Stimulated activated naive B cell treated with anti-CD40 and anti-IgM and Interleukin-4, amounts not matched to agents 10 μg/mL and 1 μg/mL and 100 μg/mL, for 72 hours (primary cell): ENCODE data around the gene SLC4A4.

Experiments used
- ATAC-seq, 2 donors: fragments of 150-1000 bp; cut with Tn5 transposase; replicated peaks; 2 replicates each; pipeline ENCODE4 v1.10.0; 2021; ENCODE audit warnings: moderate library complexity in 1 of 2
- DNase-seq: peaks from one replicate; pipeline ENCODE4 v3.0.0; 2021
- H3K27ac Mint-ChIP-seq: one replicate; pipeline ENCODE4 v1.8.0; 2022; ENCODE audit warnings: mild to moderate bottlenecking, mixed read lengths
- H3K27me3 Mint-ChIP-seq, 2 donors: one replicate each; pipeline ENCODE4 v1.8.0; 2022; ENCODE audit warnings: mixed read lengths in 2 of 2
- H3K36me3 Mint-ChIP-seq, 2 donors: one replicate each; pipeline ENCODE4 v1.8.0; 2022; ENCODE audit warnings: mixed read lengths in 2 of 2, mild to moderate bottlenecking in 1 of 2
- H3K4me1 Mint-ChIP-seq, 2 donors: one replicate each; pipeline ENCODE4 v1.8.0; 2022; ENCODE audit warnings: mixed read lengths in 2 of 2, mild to moderate bottlenecking in 1 of 2
- H3K4me3 Mint-ChIP-seq, 2 donors: one replicate each; pipeline ENCODE4 v1.8.0; 2022; ENCODE audit warnings: mild to moderate bottlenecking in 2 of 2, mixed read lengths in 2 of 2, moderate library complexity in 1 of 2
- H3K9me3 Mint-ChIP-seq, 2 donors: one replicate each; pipeline ENCODE4 v1.8.0; 2022; ENCODE audit warnings: mixed read lengths in 2 of 2, mild to moderate bottlenecking in 1 of 2

The SLC4A4 gene

GRCh38 chr4:71449878-71450277, 111.1 kb downstream of the SLC4A4 start:
- Mint-ChIP-seq H3K27ac (no peak overlapping the region), H3K36me3 (no peaks in the 10 kb centered on the region), H3K4me1 (no peaks in the 10 kb centered on the region), H3K9me3 (no peaks in the 10 kb centered on the region), H3K27me3 (peaks cover 0 to 4% of the 10 kb centered on the region in 2 donors), H3K4me3 (no peak overlapping the region)
- ATAC-seq (no peak), DNase-seq (no peak)

- H3K36me3 Mint-ChIP-seq, result no peaks in the 10 kb centered on the region
- H3K9me3 Mint-ChIP-seq, result no peaks in the 10 kb centered on the region
- no peak overlapping the region for H3K27ac Mint-ChIP-seq
These were observed 114.7 kb downstream of the SLC4A4 start for GRCh38 chr4:71453531-71453930.

GRCh38 chr4:71456841-71457240, 118.0 kb downstream of the SLC4A4 start:
- Mint-ChIP-seq H3K36me3 (no peaks in the 10 kb centered on the region), H3K4me1 (no peaks in the 10 kb centered on the region), H3K27me3 (no peaks in the 10 kb centered on the region), H3K9me3 (no peaks in the 10 kb centered on the region), H3K27ac (no peak overlapping the region), H3K4me3 (no peak overlapping the region)
- ATAC-seq (no peak), DNase-seq (no peak)

More at GRCh38 chr4:71453531-71453930, 114.7 kb downstream of the SLC4A4 start:
- H3K4me1 Mint-ChIP-seq, result no peaks in the 10 kb centered on the region
- ATAC-seq (no peak), DNase-seq (no peak)
- peaks cover 0 to 2% of the 10 kb centered on the region in 2 donors for H3K27me3 Mint-ChIP-seq
- H3K4me3 Mint-ChIP-seq, result no peak overlapping the region

GRCh38 chr4:71460371-71460770, 121.6 kb downstream of the SLC4A4 start:
- ATAC-seq, result no peak
- Mint-ChIP-seq H3K27me3 (no peaks in the 10 kb centered on the region), H3K4me1 (no peaks in the 10 kb centered on the region), H3K36me3 (no peaks in the 10 kb centered on the region), H3K27ac (no peak overlapping the region), H3K4me3 (no peak overlapping the region), H3K9me3 (no peaks in the 10 kb centered on the region)
- no peak for DNase-seq

- Mint-ChIP-seq H3K27ac (no peak overlapping the region), H3K4me3 (no peak overlapping the region), H3K27me3 (no peaks in the 10 kb centered on the region), H3K36me3 (no peaks in the 10 kb centered on the region), H3K4me1 (no peaks in the 10 kb centered on the region), H3K9me3 (no peaks in the 10 kb centered on the region)
- DNase-seq (no peak), ATAC-seq (no peak)
These were observed 122.6 kb downstream of the SLC4A4 start for GRCh38 chr4:71461422-71461821.

- ATAC-seq (no peak), DNase-seq (no peak)
- Mint-ChIP-seq H3K36me3 (no peaks in the 10 kb centered on the region), H3K9me3 (no peaks in the 10 kb centered on the region), H3K4me1 (no peaks in the 10 kb centered on the region), H3K27me3 (no peaks in the 10 kb centered on the region), H3K27ac (no peak overlapping the region), H3K4me3 (no peak overlapping the region)
These were observed 128.0 kb downstream of the SLC4A4 start for GRCh38 chr4:71466775-71467174.

- DNase-seq (no peak), ATAC-seq (no peak)
- no peak overlapping the region for H3K27ac Mint-ChIP-seq
- no peaks in the 10 kb centered on the region for H3K4me1 Mint-ChIP-seq
- H3K4me3 Mint-ChIP-seq, result no peak overlapping the region
- no peaks in the 10 kb centered on the region for H3K27me3 Mint-ChIP-seq
- no peaks in the 10 kb centered on the region for H3K36me3 Mint-ChIP-seq
- H3K9me3 Mint-ChIP-seq, result no peaks in the 10 kb centered on the region
These were observed 129.4 kb downstream of the SLC4A4 start for GRCh38 chr4:71468116-71468710.

GRCh38 chr4:71469541-71469940, 130.7 kb downstream of the SLC4A4 start:
- Mint-ChIP-seq H3K27me3 (no peaks in the 10 kb centered on the region), H3K9me3 (no peaks in the 10 kb centered on the region), H3K36me3 (no peaks in the 10 kb centered on the region), H3K27ac (no peak overlapping the region), H3K4me3 (no peak overlapping the region), H3K4me1 (no peaks in the 10 kb centered on the region)
- DNase-seq (no peak), ATAC-seq (no peak)

GRCh38 chr4:71470524-71470923, 131.7 kb downstream of the SLC4A4 start:
- Mint-ChIP-seq H3K9me3 (no peaks in the 10 kb centered on the region), H3K27ac (no peak overlapping the region), H3K4me3 (no peak overlapping the region), H3K4me1 (no peaks in the 10 kb centered on the region), H3K36me3 (no peaks in the 10 kb centered on the region), H3K27me3 (no peaks in the 10 kb centered on the region)
- DNase-seq (no peak), ATAC-seq (no peak)

GRCh38 chr4:71472946-71473345, 134.1 kb downstream of the SLC4A4 start:
- Mint-ChIP-seq H3K27ac (no peak overlapping the region), H3K4me3 (no peak overlapping the region), H3K27me3 (no peaks in the 10 kb centered on the region), H3K4me1 (no peaks in the 10 kb centered on the region), H3K36me3 (no peaks in the 10 kb centered on the region), H3K9me3 (no peaks in the 10 kb centered on the region)
- DNase-seq, result no peak
- ATAC-seq, result no peak

- H3K9me3 Mint-ChIP-seq, result no peaks in the 10 kb centered on the region
- no peak overlapping the region for H3K27ac Mint-ChIP-seq
- H3K4me1 Mint-ChIP-seq, result no peaks in the 10 kb centered on the region
- ATAC-seq (no peak), DNase-seq (no peak)
- H3K27me3 Mint-ChIP-seq, result no peaks in the 10 kb centered on the region
- H3K4me3 Mint-ChIP-seq, result no peak overlapping the region
- no peaks in the 10 kb centered on the region for H3K36me3 Mint-ChIP-seq
These were observed 134.9 kb downstream of the SLC4A4 start for GRCh38 chr4:71473541-71474240.

GRCh38 chr4:71474731-71475130, 135.9 kb downstream of the SLC4A4 start:
- DNase-seq (no peak), ATAC-seq (no peak)
- Mint-ChIP-seq H3K27me3 (no peaks in the 10 kb centered on the region), H3K9me3 (no peaks in the 10 kb centered on the region), H3K4me3 (no peak overlapping the region), H3K27ac (no peak overlapping the region), H3K36me3 (no peaks in the 10 kb centered on the region), H3K4me1 (no peaks in the 10 kb centered on the region)

- no peaks in the 10 kb centered on the region for H3K27me3 Mint-ChIP-seq
- H3K4me1 Mint-ChIP-seq, result no peaks in the 10 kb centered on the region
- no peak overlapping the region for H3K27ac Mint-ChIP-seq
- ATAC-seq (no peak), DNase-seq (no peak)
- H3K9me3 Mint-ChIP-seq, result no peaks in the 10 kb centered on the region
- H3K36me3 Mint-ChIP-seq, result no peaks in the 10 kb centered on the region
- no peak overlapping the region for H3K4me3 Mint-ChIP-seq
These were observed 137.4 kb downstream of the SLC4A4 start for GRCh38 chr4:71476240-71476639.

- Mint-ChIP-seq H3K4me3 (no peak overlapping the region), H3K27ac (no peak overlapping the region), H3K9me3 (peaks cover 0 to 5% of the 10 kb centered on the region in 2 donors), H3K36me3 (no peaks in the 10 kb centered on the region), H3K4me1 (no peaks in the 10 kb centered on the region), H3K27me3 (no peaks in the 10 kb centered on the region)
- DNase-seq, result no peak
- ATAC-seq, result no peak
These were observed 147.9 kb downstream of the SLC4A4 start for GRCh38 chr4:71486550-71487343.
